ENCODE measurements around the gene DQX1.
A peak's percentile ranks its signal among the peaks of the same experiment; 100 is the strongest.
"Not testable (repeated sequence)": the region's sequence is repeated elsewhere in the genome, so short reads cannot be mapped to it uniquely, and the experiment has no call there.

DQX1 gene

DNA sequence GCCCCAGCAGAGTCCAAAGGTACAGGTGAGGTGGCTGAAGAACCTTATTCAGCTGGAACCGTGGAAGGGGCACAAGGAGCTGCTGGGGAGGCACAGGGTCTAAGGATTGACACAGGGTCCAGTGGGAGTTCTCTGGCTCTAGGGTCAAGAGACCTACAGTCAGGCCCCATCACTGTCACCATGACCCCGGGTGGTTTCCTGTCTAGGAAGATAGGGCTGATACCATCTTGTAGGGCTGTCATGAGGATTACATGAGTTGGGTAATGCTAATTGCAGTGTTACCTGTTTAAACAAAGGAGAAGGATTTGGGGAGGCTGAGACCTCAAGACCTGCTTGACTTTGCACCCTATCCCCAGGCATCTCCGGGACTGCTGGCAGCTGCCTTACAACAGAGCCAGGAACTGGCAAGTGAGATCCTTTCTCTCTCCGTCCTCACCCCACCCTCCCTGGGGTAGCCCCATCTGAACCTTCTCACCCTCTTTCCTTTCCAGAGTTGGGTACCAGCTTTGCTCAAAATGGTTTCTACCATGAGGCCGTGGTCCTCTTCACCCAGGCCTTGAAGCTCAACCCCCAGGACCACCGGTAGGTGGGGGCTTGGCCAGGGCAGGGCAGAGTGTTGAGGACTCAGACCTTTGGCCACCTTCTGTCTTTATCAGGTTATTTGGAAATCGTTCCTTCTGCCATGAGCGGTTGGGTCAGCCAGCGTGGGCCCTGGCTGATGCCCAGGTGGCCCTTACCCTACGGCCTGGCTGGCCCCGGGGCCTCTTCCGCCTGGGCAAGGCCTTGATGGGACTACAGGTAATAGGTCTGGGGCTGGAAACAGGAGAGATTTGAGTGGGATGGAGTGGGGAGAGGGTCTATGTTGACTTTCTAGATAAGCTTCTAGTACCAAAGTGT is 34.1 kb downstream of the DQX1 start:
- DNase-seq, result no peak

DNA sequence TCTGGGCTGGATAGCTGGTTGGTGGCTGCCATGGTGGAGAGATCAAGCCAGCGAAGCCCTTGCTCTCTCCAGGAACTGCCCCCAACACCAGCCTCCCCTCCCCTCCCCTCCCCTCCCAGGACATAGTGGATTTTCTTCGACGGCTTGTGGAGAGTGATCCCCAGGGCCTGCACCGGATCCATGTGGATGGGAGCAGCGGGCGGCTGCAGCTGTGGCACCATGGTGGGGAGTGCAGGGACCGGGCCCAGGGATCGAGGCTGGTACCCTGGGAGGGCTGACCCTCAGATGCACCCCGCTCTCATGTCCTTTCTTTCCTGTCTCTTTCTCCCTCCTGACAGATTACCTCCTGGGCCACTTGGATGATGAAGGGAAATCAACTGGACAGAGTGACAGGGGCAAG is 36.1 kb downstream of the DQX1 start:
- DNase-seq, result no peak

DNA sequence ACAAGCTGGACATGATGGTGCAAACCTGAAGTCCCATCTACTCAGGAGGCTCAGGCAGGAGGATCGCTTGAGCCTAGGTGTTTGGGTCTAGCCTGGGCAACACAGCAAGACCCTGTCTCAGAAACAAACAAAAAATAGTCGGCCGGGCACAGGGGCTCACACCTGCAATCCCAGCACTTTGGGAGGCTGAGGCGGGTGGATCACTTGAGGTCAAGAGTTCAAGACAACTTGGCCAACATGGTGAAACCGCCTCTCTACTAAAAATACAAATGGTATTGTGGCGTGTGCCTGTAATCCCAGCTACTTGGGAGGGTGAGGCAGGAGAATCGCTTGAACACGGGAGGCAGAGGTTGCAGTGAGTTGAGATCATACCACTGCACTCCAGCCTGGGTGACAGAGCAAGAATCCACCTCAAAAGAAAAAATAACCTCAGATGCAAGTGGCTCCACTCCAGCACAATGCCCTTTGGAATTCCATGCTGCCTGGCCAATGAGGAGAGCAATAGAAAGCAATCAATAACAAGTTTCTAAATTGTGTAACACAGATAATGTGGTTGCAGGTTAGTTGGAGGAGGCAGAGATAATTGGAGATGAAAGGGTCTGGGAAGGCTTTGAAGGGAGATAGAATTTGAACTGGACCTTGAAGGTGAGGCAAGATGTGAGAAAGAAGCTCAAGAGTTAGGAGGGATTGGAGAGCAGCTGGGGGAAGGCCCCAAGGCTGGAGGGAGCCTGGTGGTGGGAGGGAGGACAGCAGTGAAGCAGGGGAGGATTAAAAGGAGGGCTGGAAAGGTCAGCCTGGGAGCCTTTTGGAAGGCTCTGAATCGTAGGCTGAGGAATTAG is 37.2 kb downstream of the DQX1 start:
- no peak for DNase-seq

GRCh38 chr2:74486141-74486540 is 39.9 kb downstream of the DQX1 start:
- DNase-seq, result no peak

DNA sequence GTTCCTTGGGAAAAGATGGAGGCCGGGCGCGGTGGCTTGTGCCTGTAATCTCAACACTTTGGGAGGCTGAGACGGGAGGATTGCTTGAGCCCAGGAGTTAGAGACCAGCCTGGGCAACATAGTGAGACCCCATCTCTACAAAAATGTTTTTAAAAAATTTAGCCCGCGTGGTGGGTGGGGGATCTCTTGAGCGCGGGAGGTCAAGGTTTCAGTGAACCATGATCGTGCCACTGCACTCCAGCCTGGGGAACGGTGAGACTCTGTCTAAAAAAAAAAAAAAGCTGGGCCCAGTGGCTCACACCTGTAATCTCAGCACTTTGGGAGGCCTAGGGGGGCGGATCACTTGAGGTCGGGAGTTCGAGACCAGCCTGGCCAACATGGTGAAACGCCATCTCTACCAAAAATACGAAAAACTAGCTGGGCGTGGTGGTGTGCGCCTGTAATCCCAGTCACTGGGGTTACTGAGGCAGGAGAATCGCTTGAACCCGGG is 42.3 kb downstream of the DQX1 start:
- not testable (repeated sequence) for DNase-seq

DNA sequence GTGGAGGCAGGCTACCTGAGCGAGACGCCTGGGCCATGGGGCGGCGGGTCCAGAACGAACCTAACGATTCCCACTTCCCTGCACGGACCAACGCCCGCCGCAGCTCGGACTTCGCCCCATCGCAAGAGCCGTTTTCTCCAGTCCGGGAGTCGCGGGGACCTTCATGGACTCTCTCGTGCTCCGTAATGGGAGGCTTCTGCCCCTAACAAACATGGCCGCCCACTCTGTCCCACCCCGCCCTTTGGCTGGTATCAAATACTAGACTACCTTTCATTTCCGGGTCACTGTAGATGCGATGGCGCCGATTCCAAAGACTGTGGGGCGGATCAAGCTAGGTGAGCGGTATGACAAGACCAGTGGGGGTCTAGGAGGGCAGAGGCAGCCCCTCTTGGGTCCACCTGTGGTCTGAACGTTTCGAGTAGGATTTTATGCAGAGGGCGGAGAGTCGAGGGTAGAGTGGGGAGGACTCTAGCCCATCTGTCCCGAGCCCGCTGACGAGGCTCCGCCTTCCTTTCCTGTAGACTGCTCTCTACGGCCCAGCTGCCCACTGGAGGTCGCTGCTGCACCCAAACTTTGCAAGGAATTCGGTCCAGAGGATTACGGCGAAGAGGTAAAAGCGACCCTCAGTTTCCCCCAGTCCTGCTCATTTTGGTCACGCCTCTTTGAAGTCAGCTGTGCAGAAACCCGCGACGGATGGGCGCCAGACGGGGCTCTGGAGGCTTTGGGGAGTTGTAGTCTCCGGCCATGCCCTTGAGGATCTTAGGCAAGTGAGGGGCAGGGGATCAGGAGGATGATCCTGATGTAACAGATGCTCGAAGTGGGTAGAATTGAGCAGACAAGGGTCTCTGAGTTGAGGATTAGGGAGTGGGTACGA is 43.0 kb downstream of the DQX1 start, which contains the start of the genes CCDC142 and TTC31:
TSS of gene CCDC142 (minus strand) at position 198 of the 874 bp plus-strand sequence. CDS start at position 37, 161 bp downstream.
TSS of gene TTC31 (plus strand) at position 281 of the 874 bp plus-strand sequence. CDS start at position 296, 15 bp downstream.
- peak; percentile 94 for DNase-seq

DNA sequence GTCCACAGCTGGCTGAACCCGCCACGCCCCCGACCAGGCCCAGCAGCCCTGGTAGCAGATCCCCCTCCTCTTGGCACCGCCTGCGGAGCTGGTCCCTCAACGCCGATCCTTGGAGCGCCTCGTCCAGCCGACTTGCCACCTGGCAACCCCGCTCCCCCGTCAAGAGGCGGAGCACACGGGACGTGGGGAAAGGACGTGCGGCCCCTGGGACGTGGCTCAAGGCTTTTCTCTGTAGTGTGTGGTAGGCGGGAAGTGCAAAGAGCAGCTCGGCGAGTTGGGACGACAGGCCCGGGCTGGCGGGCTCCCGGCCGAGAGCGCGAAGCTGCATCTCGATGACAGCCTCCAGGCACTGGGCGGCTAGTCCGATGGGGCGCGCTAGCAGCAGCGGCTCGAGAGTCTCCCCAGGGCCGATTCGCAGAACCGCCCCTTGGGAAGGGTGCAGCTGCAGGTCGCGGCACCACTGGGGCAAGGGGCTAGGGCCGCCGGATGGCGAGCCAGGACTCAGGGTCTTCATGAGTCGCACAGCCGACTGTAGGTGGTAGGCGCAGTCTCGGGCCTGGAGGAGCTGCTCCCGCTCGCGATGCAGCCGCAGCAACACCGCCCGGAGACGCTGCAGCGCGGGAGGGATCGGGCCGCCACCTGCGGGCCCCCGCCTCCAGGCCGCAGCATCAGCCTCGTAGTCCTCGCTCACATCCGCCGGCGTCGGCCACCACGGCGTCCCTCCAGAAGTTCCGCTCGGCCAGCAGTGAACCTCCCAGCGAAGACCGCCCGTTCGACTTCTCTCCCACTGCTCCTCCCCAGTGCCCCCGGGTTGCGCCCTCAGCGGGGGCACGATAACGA is 43.9 kb downstream of the DQX1 start:
- peak; percentile 56 for DNase-seq

DNA sequence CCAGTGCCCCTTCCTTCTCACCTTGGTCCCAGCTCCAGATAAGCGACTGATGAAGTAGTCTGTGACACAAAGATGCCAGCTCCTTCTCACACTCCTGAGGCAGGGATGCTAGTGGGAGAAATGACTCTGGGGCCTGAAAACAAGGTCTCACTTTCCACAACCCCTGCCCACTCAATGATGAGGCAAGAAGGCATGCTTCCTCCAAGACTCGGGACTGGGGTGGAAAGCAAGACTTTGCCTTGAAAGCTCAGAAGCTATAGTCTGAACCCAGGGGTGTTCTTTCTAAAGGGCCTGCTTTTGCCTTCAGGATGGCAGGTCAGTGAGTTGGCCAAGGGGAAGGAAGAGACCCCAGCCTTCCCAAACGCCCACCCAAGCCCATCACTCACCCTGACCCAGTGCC is 44.6 kb downstream of the DQX1 start:
- DNase-seq, result no peak

DNA sequence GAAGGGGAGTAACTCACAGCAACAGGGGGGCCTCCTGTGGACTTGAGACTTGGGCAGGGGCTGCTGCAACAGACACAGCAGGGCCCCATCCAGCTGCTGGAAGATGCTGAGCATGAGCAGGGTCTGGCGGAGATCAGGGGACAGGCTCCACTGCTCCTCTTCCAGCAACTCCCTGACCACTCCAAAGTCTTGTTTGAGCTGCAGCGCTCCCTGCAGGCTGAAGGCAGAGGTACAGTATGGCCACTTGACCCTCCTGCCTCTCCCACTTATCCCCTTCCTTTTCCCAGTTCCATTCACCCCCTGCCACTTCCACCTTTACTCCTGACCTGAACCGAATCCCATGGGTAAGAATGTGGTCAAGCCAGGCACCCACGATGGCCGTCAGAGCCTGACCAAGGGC is 51.1 kb downstream of the DQX1 start:
- DNase-seq, result no peak

DNA sequence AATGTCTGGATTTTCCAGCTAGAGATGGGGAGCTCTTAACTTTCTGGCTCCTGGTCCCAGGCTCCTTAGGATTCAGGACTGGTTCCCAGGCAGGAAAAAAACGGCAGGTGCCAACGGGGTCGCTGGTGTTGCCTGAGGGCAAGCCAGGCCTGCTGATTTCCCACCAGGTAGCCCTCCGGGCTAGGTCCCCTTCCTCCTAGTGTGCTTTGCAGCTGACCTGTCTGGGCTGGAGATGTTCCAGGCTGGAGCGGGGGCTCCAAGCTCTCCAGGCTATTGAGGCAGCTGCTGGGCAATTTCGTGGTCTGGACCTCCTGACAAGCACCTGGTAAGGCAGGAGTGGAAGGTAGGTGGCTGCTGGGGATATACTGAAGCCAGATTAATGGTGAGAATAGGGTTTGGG is 51.5 kb downstream of the DQX1 start:
- no peak for DNase-seq

GRCh38 chr2:74472945-74473258 is 53.1 kb downstream of the DQX1 start:
- DNase-seq, result no peak

DNA sequence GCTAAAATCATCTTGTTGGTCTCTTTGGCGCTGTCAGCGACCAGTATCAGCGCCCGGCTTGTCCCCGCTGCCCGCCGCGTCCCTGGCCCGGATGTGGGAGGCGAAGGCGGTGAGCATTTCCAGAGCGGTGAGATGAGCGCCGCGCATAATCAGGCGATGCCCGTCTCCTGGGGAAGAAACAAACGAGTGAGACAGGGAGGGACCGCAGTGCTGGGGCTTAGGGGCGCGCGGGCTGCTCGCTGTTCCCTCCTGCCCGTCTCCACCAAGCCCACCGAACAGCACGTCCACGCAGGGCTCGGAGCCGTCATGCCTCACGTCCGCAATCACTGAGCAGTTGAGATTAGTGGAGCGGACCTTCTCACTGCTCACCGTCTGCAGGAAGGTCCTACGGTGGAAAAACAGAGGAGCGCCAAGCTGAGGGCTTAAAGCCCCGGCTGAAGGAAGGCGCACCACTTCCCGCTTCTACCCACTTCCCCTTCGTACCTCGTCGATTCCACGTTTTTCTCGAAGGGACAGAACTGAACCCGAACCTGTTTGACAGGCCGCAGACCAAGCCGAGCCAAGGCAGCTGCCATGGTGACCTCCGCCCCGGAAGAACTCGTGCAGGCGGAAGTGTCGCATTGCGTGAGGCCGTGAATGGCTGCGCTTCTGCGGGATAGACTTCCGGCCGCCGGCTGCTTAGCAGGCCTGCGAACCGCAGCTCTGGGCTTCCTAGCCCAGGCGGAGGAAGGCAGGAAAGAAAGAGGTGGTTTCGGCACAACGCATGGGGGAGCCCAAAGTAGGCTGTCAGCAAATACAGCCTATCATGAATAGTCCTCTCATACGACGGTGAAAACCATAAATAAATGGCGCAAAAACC is 53.7 kb downstream of the DQX1 start, which contains the start of gene MRPL53:
TSS of gene MRPL53 (minus strand) at position 595 of the 859 bp plus-strand sequence. CDS start at position 575, 20 bp downstream.
- peak; percentile 95 for DNase-seq

DNA sequence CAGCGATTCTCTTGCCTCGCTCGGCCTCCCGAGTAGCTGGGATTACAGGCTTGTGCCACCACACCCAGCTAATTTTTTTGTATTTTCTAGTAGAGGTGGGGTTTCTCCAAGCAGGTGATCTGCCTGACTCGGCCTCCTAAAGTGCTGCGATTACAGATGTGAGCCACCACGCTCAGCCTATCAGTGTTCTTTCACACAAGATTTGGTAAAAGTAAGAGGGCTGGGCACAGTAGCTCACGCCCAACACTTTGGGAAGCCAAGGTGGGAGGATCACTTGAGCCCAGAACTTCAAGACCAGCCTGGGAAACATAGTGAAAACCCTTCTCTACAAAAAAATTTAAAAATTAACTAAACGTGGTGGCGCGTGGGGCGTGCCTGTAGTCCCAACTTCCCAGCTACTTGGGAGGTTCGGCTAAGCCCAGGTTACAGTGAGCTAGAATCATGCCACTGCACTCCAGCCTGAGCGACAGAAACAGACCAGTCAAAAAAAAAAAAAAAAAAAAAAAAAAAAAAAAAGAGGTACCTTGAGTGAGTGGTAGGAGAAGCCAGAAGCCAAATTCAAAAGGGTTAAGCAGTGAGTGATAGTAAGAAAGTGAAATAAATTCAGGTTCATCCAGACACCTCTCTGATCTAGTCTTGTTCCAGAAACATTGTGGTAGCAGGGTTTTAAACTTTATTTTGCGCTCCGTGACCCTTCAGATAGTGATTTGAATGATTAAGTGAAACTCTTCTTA is 54.5 kb downstream of the DQX1 start:
- DNase-seq, result no peak

DNA sequence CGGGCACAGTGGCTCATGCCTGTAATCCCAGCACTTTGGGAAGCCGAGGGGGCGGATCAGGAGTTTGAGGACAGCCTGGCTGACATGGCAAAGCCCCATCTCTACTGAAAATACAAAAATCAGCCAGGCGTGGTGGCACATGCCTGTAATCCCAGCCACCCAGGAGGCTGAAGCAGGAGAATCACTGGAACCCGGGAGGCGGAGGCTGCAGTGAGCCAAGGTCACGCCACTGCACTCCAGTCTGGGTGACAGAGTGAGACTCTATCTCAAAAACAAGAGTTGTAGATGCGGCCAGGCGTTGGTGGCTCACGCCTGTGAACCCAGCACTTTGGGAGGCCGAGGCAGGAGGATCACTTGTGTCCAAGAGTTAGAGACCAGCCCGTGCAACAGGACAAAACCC is 55.3 kb downstream of the DQX1 start:
- not testable (repeated sequence) for DNase-seq

Data from CD4-positive, alpha-beta T cell treated with Interleukin-15 for 1 hour (primary cell).